WTC11 (cell line): Measurements from ENCODE around the gene IKBKG. TPM values are rescaled to one million over a fixed set of nuclear protein-coding genes. Genes with fewer than 3 reads are reported as not detected.

Experiments
- ATAC-seq: fragments of 200-7000 bp; cut with Tn5 transposase; 2 replicates; pipeline ENCODE4 v1.10.0; 2021; ENCODE audit warnings: mild to moderate bottlenecking, moderate library complexity
- CTCF ChIA-PET: fragments of 300-600 bp; sonication (Branson Sonifier 250); formaldehyde crosslinking; loops from one replicate; lab custom pipeline; 2021; ENCODE audit warnings: antibody characterized with exemption; lab: Charles Lee
- POLR2A ChIA-PET: fragments of 350-600 bp; sonication (Branson Sonifier 250); formaldehyde crosslinking; loops from one replicate; lab custom pipeline; 2021; ENCODE audit warnings: antibody characterized with exemption; lab: Charles Lee
- DNase-seq: peaks from one replicate; pipeline ENCODE4 v3.0.0; 2021; ENCODE audit warnings: low spot score
- H3K27ac Mint-ChIP-seq: 2 replicates; pipeline ENCODE4 v1.8.0; 2021; ENCODE audit warnings: mixed read lengths
- H3K27me3 Mint-ChIP-seq: 2 replicates; pipeline ENCODE4 v1.8.0; 2021; ENCODE audit warnings: low read depth, mild to moderate bottlenecking, moderate library complexity, mixed read lengths
- H3K36me3 Mint-ChIP-seq: 2 replicates; pipeline ENCODE4 v1.8.0; 2021; ENCODE audit warnings: mixed read lengths
- H3K4me1 Mint-ChIP-seq: 2 replicates; pipeline ENCODE4 v1.8.0; 2022; ENCODE audit warnings: mixed read lengths
- H3K4me3 Mint-ChIP-seq: 2 replicates; pipeline ENCODE4 v1.8.0; 2021; ENCODE audit warnings: mild to moderate bottlenecking, moderate library complexity, mixed read lengths
- H3K9me3 Mint-ChIP-seq: 2 replicates; pipeline ENCODE4 v1.8.0; 2021; ENCODE audit warnings: mixed read lengths
- CBFB ChIP-seq: sonication (generic); formaldehyde crosslinking; IDR thresholded peaks from 2 replicates; pipeline ENCODE4 v1.8.1; 2022; ENCODE audit warnings: mild to moderate bottlenecking, low read depth, missing genetic modification reagents
- FOXK1 ChIP-seq: sonication (generic); formaldehyde crosslinking; IDR thresholded peaks from 2 replicates; pipeline ENCODE4 v1.8.0; 2022; ENCODE audit warnings: mild to moderate bottlenecking, moderate library complexity, missing genetic modification reagents
- HMGA2 ChIP-seq: fragments of 250-450 bp; sonication (Bioruptor Pico); IDR thresholded peaks from 2 replicates; pipeline ENCODE4 v1.4.0; 2021; ENCODE audit warnings: mild to moderate bottlenecking, moderate library complexity
- MXD4 ChIP-seq: fragments of 250-450 bp; sonication (Bioruptor Pico); IDR thresholded peaks from 2 replicates; pipeline ENCODE4 v1.8.0; 2021; ENCODE audit warnings: mild to moderate bottlenecking, moderate library complexity, borderline replicate concordance
- NR1H2 ChIP-seq: sonication (generic); formaldehyde crosslinking; IDR thresholded peaks from 2 replicates; pipeline ENCODE4 v1.9.0; 2021; ENCODE audit warnings: mild to moderate bottlenecking, moderate library complexity, missing genetic modification reagents
- OVOL2 ChIP-seq: fragments of 250-450 bp; sonication (Bioruptor Pico); IDR thresholded peaks from 2 replicates; pipeline ENCODE4 v1.9.0; 2021; ENCODE audit warnings: mild to moderate bottlenecking, borderline replicate concordance
- SOX15 ChIP-seq: fragments of 250-450 bp; sonication (Bioruptor Pico); IDR thresholded peaks from 2 replicates; pipeline ENCODE4 v1.9.0; 2021; ENCODE audit warnings: mild to moderate bottlenecking
- SP1 ChIP-seq: sonication (generic); formaldehyde crosslinking; conservative IDR thresholded peaks from 2 replicates; pipeline ENCODE4 v1.8.1; 2022; ENCODE audit warnings: missing genetic modification reagents
- TCF7 ChIP-seq: sonication (generic); formaldehyde crosslinking; IDR thresholded peaks from 2 replicates; pipeline ENCODE4 v1.8.0; 2022; ENCODE audit warnings: mild to moderate bottlenecking, low read depth, missing genetic modification reagents, moderate library complexity
- TP53 ChIP-seq: sonication (generic); formaldehyde crosslinking; IDR thresholded peaks from 2 replicates; pipeline ENCODE4 v1.8.1; 2023; ENCODE audit warnings: mild to moderate bottlenecking, missing genetic modification reagents
- ZNF121 ChIP-seq: sonication (generic); formaldehyde crosslinking; IDR thresholded peaks from 2 replicates; pipeline ENCODE4 v1.8.0; 2023; ENCODE audit warnings: missing genetic modification reagents
- ZNF232 ChIP-seq: sonication (generic); formaldehyde crosslinking; IDR thresholded peaks from 2 replicates; pipeline ENCODE4 v1.8.0; 2022; ENCODE audit warnings: mild to moderate bottlenecking, missing genetic modification reagents
- ZNF263 ChIP-seq: sonication (generic); formaldehyde crosslinking; IDR thresholded peaks from 2 replicates; pipeline ENCODE4 v1.8.1; 2022; ENCODE audit warnings: low read depth, mild to moderate bottlenecking, moderate library complexity, missing genetic modification reagents
- ZNF396 ChIP-seq: fragments of 250-450 bp; sonication (Bioruptor Pico); IDR thresholded peaks from 2 replicates; pipeline ENCODE4 v1.8.0; 2021; ENCODE audit warnings: mild to moderate bottlenecking, moderate library complexity, borderline replicate concordance
- ZNF671 ChIP-seq: fragments of 250-450 bp; sonication (Bioruptor Pico); IDR thresholded peaks from 2 replicates; pipeline ENCODE4 v1.8.0; 2021; ENCODE audit warnings: mild to moderate bottlenecking
- total RNA-seq: library from RNA; stranded (reverse); gene quantifications from 3 replicates; pipeline ENCODE4 v1.2.3, GENCODE V29; 2021
- TF ChIP-seq, protein P1 (sequence below): fragments of 250-450 bp; sonication (Bioruptor Pico); conservative IDR thresholded peaks from 2 replicates; pipeline ENCODE4 v1.9.0; 2021; ENCODE audit warnings: mild to moderate bottlenecking
- TF ChIP-seq, protein P2 (sequence below): sonication (generic); formaldehyde crosslinking; IDR thresholded peaks from 2 replicates; pipeline ENCODE4 v1.8.1; 2022; ENCODE audit warnings: low read depth, missing genetic modification reagents, borderline replicate concordance
- TF ChIP-seq, protein P3 (sequence below): sonication (generic); formaldehyde crosslinking; IDR thresholded peaks from 2 replicates; pipeline ENCODE4 v1.8.1; 2022; ENCODE audit warnings: missing genetic modification reagents, borderline replicate concordance
- TF ChIP-seq, protein P4 (sequence below): sonication (generic); formaldehyde crosslinking; IDR thresholded peaks from 2 replicates; pipeline ENCODE4 v1.8.0; 2023; ENCODE audit warnings: missing genetic modification reagents, mild to moderate bottlenecking, borderline replicate concordance
- TF ChIP-seq, protein P5 (sequence below): sonication (generic); formaldehyde crosslinking; IDR thresholded peaks from 2 replicates; pipeline ENCODE4 v1.8.0; 2023; ENCODE audit warnings: mild to moderate bottlenecking, missing genetic modification reagents

Gene IKBKG
- total RNA-seq, 1 experiment from 2014 or later, result 29.1 TPM

DNA sequence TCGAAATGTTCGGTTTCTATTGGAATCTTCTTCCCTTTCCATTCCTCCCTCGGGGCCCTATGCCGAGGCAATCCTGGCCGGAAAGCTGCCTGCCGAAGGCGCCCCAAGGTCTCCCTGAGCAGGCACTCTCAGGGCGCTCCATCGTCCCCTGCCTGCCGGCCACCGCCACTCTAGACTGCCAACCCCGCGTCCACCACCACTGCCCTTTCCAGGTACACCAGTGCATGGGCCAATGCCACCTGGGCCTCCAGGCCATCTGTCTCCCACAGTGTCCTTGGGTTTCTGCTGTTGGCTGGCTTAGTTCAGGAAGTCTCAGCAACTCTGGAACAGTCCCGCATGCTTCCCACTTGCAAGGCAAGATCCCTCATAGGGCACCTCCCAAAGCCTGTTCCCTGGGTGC, 52.1 kb downstream of the IKBKG start:
- Mint-ChIP-seq H3K36me3 (peaks cover 12% of the 10 kb centered on the region), H3K9me3 (peaks cover 14% of the 10 kb centered on the region), H3K4me1 (peaks cover 26% of the 10 kb centered on the region), H3K27ac (no peak overlapping the region), H3K27me3 (peaks cover 7% of the 10 kb centered on the region; the same call in 1 of the 2 replicates), H3K4me3 (no peak overlapping the region)
- ATAC-seq, result no peak
- DNase-seq, result no peak
- TF ChIP-seq, protein P1, sequence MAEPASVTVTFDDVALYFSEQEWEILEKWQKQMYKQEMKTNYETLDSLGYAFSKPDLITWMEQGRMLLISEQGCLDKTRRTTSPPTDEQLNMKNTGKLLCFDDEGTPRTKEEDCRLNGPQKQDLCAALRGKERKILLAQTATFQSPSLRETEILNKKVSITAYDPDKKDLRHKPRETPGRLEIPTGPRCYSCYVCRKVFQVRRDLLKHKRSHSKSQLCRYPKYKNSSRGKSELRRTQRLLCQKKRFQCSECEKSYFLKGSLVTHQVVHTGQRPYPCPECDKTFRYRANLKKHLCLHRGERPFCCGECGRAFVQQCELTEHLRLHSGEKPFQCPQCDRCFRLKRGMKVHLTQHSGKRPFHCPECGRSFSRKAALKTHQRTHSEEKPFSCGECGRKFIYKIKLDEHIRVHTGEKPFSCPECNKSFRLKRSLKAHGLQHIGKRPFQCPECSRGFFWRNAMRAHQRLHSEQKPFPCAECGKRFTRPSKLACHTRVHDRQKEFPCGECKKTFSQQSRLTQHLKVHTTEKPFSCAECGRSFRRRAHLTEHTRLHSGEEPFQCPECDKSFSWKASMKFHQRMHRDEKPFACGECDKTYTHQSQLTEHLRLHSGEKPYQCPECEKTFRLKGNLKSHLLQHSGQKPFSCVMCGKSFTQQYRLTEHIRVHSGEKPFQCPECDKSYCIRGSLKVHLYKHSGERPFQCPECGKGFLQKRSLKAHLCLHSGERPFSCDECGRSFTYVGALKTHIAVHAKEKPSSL (CRISPR knock-in tag), result no peak
- TF ChIP-seq ZNF263 (CRISPR knock-in tag) (no peak), TP53 (CRISPR knock-in tag) (no peak), MXD4 (CRISPR knock-in tag) (no peak), SP1 (CRISPR knock-in tag) (no peak), SOX15 (CRISPR knock-in tag) (no peak), ZNF232 (CRISPR knock-in tag) (no peak), TCF7 (CRISPR knock-in tag) (no peak), NR1H2 (no peak), CBFB (CRISPR knock-in tag) (no peak), ZNF121 (CRISPR knock-in tag) (no peak), ZNF396 (no peak), FOXK1 (CRISPR knock-in tag) (no peak), OVOL2 (CRISPR knock-in tag) (no peak), HMGA2 (no peak), ZNF671 (no peak)
- TF ChIP-seq, protein P2, sequence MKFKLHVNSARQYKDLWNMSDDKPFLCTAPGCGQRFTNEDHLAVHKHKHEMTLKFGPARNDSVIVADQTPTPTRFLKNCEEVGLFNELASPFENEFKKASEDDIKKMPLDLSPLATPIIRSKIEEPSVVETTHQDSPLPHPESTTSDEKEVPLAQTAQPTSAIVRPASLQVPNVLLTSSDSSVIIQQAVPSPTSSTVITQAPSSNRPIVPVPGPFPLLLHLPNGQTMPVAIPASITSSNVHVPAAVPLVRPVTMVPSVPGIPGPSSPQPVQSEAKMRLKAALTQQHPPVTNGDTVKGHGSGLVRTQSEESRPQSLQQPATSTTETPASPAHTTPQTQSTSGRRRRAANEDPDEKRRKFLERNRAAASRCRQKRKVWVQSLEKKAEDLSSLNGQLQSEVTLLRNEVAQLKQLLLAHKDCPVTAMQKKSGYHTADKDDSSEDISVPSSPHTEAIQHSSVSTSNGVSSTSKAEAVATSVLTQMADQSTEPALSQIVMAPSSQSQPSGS (CRISPR knock-in tag), result no peak
- TF ChIP-seq, protein P3, sequence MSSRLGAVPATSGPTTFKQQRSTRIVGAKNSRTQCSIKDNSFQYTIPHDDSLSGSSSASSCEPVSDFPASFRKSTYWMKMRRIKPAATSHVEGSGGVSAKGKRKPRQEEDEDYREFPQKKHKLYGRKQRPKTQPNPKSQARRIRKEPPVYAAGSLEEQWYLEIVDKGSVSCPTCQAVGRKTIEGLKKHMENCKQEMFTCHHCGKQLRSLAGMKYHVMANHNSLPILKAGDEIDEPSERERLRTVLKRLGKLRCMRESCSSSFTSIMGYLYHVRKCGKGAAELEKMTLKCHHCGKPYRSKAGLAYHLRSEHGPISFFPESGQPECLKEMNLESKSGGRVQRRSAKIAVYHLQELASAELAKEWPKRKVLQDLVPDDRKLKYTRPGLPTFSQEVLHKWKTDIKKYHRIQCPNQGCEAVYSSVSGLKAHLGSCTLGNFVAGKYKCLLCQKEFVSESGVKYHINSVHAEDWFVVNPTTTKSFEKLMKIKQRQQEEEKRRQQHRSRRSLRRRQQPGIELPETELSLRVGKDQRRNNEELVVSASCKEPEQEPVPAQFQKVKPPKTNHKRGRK (CRISPR knock-in tag), result no peak
- ChIA-PET CTCF (no interaction called here), POLR2A (no interaction called here)

DNA sequence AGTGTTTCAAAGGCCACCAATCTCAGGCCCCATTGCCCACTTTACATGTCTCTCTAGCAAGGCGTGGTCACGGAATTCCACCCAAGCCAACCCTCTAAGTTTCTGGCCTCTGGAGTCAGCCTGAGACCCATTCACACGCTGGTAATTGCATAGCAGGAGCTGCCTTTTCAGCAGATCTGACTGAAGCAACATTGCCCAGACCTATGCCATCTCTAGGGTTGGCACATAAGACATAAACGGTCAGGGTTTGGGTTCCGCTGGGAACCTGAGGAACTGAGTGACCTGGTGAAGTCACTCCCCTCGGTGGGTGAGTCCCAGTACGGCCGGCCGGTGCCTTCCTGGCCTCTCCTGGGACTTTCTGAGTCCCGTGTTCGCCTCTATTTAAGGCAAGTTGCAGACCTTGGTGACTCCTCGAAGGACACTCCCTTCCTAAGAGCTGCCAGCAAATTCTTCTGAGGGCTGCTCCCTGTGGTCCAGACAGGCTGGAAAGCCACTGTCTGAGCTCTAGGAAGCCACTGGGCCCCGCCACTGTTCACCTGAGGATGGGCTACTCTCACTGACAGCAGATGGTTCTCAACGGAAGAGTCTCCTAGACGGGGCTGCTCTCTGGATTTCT, 53.4 kb downstream of the IKBKG start:
- Mint-ChIP-seq H3K9me3 (peaks cover 14% of the 10 kb centered on the region), H3K27me3 (peaks cover 6% of the 10 kb centered on the region), H3K36me3 (peaks cover 12% of the 10 kb centered on the region), H3K27ac (no peak overlapping the region), H3K4me1 (peaks cover 16% of the 10 kb centered on the region), H3K4me3 (no peak overlapping the region)
- ATAC-seq (no peak), DNase-seq (no peak)
- ChIA-PET CTCF (no interaction called here), POLR2A (no interaction called here)
- TF ChIP-seq, protein P4, sequence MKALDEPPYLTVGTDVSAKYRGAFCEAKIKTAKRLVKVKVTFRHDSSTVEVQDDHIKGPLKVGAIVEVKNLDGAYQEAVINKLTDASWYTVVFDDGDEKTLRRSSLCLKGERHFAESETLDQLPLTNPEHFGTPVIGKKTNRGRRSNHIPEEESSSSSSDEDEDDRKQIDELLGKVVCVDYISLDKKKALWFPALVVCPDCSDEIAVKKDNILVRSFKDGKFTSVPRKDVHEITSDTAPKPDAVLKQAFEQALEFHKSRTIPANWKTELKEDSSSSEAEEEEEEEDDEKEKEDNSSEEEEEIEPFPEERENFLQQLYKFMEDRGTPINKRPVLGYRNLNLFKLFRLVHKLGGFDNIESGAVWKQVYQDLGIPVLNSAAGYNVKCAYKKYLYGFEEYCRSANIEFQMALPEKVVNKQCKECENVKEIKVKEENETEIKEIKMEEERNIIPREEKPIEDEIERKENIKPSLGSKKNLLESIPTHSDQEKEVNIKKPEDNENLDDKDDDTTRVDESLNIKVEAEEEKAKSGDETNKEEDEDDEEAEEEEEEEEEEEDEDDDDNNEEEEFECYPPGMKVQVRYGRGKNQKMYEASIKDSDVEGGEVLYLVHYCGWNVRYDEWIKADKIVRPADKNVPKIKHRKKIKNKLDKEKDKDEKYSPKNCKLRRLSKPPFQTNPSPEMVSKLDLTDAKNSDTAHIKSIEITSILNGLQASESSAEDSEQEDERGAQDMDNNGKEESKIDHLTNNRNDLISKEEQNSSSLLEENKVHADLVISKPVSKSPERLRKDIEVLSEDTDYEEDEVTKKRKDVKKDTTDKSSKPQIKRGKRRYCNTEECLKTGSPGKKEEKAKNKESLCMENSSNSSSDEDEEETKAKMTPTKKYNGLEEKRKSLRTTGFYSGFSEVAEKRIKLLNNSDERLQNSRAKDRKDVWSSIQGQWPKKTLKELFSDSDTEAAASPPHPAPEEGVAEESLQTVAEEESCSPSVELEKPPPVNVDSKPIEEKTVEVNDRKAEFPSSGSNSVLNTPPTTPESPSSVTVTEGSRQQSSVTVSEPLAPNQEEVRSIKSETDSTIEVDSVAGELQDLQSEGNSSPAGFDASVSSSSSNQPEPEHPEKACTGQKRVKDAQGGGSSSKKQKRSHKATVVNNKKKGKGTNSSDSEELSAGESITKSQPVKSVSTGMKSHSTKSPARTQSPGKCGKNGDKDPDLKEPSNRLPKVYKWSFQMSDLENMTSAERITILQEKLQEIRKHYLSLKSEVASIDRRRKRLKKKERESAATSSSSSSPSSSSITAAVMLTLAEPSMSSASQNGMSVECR (CRISPR knock-in tag), result no peak
- TF ChIP-seq, protein P5, sequence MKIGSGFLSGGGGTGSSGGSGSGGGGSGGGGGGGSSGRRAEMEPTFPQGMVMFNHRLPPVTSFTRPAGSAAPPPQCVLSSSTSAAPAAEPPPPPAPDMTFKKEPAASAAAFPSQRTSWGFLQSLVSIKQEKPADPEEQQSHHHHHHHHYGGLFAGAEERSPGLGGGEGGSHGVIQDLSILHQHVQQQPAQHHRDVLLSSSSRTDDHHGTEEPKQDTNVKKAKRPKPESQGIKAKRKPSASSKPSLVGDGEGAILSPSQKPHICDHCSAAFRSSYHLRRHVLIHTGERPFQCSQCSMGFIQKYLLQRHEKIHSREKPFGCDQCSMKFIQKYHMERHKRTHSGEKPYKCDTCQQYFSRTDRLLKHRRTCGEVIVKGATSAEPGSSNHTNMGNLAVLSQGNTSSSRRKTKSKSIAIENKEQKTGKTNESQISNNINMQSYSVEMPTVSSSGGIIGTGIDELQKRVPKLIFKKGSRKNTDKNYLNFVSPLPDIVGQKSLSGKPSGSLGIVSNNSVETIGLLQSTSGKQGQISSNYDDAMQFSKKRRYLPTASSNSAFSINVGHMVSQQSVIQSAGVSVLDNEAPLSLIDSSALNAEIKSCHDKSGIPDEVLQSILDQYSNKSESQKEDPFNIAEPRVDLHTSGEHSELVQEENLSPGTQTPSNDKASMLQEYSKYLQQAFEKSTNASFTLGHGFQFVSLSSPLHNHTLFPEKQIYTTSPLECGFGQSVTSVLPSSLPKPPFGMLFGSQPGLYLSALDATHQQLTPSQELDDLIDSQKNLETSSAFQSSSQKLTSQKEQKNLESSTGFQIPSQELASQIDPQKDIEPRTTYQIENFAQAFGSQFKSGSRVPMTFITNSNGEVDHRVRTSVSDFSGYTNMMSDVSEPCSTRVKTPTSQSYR (CRISPR knock-in tag), result no peak
